Kidney capillary endothelial cell (primary cell): ENCODE measurements around the gene MON1B.

ENCODE experiments used
- DNase-seq: peaks from one replicate; pipeline ENCODE4 v3.0.0-alpha.2; 2018; ENCODE audit warnings: low spot score

Gene MON1B

GRCh38 chr16:77246150-77246549, 55.2 kb downstream of the MON1B start:
- no peak for DNase-seq

- DNase-seq, result no peak
These were observed 59.4 kb downstream of the MON1B start for GRCh38 chr16:77250400-77250799.
